ENCODE data around the gene SLC39A9.
"Not testable (repeated sequence)": the region's sequence is repeated elsewhere in the genome, so short reads cannot be mapped to it uniquely, and the experiment has no call there.

The SLC39A9 gene

DNA sequence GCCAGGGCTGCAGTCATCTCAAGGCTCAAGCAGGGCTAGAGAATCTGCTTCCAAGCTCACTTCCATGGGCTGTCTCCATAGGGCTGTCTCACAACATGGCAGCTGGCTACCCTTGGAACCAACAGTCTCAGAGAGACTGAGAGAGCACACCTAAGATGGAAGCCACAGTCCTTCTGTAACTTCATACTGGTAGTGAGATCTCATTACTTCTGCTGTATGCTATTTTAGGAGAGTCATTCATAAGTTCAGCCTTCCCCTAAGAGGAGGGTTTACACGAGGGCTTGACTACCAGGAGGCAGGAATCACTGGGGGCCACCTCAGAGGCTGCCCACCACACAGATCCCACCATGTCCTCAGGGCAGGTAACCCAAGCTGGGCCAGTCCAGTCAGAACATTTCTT is 30.1 kb upstream of the SLC39A9 start:
- no peak for DNase-seq (ENCODE audit: low spot score)

DNA sequence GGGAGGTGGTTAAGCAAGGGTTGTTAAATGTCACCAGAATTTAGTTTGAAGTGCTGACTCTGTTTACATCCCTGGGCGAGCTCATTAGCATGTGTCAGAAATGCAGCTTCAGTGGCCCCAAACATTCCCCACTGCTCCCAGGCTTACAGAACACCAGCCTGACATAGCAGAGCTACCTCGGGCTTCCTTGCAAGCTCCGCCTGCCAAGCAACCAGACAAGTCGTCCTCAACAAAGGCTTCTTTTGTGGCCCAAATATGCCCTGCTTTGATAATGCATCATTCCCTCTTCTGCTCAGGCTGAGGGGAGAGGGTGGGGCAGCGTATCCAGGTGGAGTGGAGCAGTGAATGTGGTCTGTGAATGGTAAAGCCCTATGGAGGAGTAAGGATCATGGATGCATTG is 28.4 kb upstream of the SLC39A9 start:
- DNase-seq (ENCODE audit: low spot score): no peak

DNA sequence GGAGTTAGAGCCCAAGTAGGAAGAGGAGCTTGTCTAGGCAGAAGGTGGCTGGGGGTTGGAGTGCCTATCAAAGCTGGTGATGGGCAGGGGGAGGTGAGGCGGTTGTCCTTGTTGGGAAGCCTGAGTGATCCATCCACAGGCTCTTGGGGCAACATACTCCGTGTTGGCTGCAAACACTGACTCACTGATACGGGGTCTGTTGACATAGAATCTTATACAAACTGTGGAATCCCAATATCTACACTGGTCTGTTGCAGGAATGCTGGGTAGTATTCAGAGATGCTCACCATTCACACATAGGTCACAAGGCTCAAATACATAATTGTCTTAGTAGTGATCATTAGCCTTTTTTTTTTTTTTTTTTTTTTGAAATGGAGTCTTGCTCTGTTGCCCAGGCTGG is 26.3 kb upstream of the SLC39A9 start:
- no peak for DNase-seq (ENCODE audit: low spot score)

DNA sequence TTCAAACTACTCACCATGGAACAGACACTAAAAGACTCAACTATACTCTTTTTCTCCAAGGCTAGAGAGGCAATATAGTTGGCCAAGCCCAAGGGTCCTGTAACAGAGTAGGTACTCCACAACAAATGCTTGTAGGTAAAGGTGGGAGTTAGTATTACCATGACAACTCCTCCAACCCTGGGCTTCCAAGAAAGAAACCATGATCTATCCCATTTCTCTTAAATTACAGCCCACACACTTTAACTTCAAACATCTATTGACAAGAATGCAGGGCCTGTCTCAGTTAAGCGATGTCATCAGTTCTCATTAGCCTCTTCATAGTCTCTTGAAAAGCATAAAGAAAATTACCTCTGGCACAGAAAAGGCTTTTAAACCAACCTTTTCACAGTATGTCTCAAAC is 25.4 kb upstream of the SLC39A9 start:
- no peak for DNase-seq (ENCODE audit: low spot score)

DNA sequence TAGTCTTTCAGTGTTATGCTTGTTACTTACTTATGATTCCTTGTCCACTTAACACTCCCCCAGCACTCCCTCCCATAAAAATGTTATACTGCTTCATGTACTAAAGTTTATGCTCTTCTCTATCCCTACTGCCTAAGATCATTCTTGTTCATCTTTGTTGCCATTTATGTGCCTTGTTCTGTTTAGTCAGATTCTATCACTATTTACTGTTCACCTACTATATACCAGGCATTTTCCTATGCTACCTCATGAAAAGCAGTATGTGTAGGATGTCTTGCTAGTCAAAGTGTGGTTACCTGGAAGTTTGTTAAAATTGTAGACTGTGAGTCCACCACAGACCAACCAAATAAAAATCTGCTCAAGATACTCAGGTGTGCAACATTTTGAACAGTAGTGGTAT is 24.3 kb upstream of the SLC39A9 start:
- no peak for DNase-seq (ENCODE audit: low spot score)

DNA sequence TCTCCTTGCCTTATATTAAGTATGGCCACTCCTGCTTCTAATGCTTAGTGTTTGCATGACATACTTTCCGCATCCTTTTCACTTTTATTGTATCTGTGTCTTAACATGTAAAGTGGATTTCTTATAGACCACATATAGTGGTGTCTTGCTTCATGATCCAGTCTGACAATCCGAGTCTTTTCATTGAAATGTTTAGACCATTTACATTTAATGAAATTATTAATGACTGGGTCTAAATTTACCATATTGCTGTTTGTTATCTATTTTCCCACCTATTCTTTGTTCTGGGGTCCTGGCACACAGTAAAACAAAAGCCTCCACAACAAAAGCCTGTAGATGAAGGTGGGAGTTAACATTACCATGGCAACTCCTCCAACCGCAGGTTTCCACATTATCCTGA is 23.3 kb upstream of the SLC39A9 start:
- DNase-seq (ENCODE audit: low spot score): no peak

DNA sequence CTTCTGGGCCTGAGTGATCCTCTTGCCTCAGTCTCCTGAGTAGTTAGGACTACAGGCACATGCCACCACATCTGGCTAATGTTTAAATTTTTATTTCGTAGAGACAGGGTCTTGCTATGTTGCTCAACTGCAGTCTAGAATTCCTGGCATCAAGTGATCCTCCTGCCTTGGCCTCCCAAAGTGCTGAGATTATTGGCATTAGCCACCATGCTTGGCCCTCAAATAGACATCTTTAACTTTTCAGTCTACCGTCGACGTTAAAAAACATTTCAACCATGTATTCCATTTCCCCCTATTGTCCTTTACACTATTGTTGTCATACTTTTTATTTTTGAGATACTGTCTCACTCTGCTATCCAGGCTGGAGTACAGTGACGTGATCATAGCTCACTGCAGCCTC is 22.8 kb upstream of the SLC39A9 start:
- DNase-seq (ENCODE audit: low spot score): no peak

DNA sequence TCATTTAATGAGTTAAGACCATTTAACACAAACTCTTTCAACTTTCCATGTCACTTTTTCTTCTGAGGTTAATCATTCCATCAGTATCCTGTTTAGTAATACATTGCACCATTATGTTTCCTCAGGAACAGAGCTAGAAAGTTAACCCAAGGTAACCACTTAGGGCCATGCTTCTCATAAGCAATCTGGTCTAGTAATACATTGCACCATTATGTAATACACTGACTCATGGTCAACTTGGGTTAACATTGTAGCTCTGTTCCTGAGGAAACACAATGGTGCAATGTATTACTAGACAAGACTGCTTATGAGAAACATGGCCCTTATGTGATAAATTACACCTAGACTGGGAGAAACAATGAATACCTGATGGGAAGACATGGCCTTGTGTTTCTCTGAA is 22.1 kb upstream of the SLC39A9 start:
- no peak for DNase-seq (ENCODE audit: low spot score)

DNA sequence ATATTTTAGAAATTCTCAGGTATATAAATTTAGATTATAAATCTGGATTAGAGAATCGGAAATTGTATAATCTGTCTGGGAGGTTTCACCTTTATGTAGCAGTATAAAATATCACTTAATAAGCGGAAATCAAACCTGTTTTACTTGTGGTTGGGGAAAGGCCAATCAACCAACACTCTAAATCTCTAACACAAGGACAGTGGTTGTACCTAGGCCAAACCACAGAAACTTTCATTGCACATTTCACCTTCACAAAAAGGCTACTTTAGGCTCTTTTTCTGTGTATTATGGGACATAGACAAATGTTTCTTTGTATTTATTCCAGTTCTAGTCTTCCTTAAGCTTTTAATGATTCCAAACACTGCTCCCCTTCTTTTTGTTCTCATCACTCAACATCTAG is 20.2 kb upstream of the SLC39A9 start:
- DNase-seq (ENCODE audit: low spot score): no peak

DNA sequence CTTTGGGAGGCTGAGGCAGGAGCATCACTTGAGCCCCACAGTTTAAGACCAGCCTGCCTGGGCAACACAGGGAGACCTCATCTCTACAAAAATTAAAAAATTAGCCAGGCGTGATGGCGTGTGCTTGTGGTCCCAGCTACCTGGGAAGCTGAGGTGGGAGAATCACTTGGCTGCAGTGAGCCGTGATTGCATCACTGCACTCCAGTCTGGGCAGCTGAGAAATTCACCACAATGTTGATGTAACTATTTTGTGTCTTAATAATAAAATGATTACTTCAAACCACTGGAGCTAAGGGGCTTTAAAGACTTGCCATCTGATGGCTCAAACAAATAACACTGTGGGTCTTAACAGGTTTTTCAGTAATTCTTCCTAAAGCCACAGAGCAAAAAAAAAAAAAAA is 11.2 kb upstream of the SLC39A9 start:
- DNase-seq (ENCODE audit: low spot score): no peak

DNA sequence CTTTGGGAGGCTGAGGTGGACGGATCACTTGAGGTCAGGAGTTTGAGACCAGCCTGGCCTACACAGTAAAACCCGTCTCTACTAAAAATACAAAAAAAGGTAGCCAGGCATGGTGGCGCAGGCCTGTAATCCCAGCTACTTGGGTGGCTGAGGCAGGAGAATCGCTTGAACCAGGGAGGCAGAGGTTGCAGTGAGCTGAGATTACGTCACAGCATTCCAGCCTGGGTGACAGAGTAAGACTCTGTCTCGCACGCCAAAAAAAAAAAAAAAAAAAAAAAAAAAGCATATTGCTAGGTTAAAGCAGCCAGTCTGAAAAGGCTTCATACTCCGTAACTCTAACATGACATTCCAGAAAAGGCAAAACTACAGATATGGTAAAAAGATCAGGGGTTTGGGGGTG is 7.1 kb upstream of the SLC39A9 start:
- not testable (repeated sequence) for DNase-seq (ENCODE audit: low spot score)

DNA sequence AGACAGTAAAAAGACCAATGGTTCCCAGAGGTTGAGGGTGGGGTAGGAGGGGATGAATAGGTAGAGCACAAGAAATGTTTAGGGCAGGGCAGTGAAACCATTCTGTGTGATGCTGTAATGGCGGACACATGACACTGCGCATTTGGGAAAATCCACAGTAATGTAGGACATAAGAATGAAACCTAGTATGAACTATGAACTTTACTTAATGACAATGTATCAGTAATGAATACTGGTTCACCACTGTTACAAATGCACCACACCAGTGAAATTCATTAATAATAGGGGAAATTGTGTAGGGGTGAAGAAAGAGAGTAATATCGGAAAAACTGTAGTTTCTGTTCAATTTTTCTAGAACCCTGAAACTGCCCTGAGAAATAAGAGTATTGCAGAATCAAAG is 6.0 kb upstream of the SLC39A9 start:
- DNase-seq (ENCODE audit: low spot score): no peak

DNA sequence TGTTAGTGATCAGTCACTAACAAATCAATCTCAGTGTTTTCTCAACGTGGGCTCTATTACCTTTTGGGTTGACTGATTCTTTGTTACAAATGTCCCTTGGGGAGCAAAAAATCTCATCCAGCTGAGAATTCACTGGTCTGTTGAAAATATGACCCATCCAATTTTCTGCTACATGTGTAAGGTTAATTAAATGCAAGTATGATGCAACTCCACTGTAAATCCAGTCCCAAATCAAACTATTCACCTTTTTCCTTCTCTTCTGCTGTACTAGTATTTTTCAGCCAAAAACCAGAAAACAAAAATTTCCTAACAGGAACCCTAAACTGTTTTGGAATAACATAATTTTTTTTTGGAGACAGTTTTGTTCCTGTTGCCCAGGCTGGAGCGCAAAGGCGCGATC is 2.6 kb upstream of the SLC39A9 start:
- no peak for DNase-seq (ENCODE audit: low spot score)

DNA sequence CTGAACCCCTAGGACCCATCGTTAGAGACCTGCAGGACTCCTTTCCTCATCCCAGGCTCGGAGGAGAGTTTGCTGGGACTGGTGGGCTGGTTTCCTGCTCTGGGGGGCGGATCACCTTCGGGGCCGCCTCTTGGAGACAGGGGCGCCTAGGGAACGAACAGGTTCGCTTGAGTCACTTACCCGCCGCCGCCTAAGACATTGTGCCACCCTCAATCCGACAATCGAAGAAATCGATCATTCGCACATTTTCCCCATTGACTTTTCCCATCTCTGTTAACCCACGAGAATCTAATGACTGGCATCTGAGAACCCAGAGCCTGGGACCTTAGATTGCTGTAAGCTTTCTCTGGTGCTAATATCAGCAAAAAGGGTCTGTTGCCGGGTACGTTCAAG is 322 bp downstream of the SLC39A9 start:
- DNase-seq (ENCODE audit: low spot score): no peak

DNA sequence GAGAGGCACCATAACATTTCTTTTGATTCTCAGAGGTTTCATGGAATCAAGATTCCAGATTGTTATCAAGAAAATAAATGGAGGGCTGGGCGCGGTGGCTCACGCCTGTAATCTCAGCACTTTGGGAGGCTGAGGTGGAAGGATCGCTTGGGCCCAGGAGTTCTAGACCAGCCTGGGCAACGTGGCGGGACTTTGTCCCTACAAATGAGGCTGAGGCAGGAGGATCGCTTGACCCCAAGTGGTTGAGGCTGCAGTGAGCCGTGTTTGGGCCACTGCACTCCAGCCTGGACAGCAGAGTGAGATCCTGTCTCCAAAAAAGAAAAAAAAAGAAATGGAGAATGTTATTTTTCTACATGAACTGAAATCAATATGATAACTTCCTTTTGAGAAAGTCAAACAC is 1.3 kb downstream of the SLC39A9 start:
- DNase-seq (ENCODE audit: low spot score): no peak

DNA sequence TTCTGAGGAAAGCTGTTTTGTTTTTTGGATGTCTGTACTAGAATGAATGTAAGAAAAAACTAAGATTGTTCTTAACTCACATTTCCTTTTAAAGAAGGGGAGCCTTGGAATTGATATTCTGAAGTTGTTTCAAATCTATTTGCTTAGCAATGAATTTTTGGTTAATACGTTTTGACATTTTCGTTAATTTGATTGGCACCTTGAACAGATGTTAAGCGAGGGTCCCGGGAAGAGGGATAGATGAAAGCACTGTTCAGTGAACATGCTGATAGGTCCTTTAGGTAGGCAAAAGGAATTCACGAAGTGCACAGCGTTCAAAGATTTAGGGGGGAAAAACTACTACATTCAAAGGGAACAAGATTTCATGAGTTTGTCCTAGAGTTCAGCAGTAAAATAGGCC is 1.7 kb downstream of the SLC39A9 start:
- no peak for DNase-seq (ENCODE audit: low spot score)

DNA sequence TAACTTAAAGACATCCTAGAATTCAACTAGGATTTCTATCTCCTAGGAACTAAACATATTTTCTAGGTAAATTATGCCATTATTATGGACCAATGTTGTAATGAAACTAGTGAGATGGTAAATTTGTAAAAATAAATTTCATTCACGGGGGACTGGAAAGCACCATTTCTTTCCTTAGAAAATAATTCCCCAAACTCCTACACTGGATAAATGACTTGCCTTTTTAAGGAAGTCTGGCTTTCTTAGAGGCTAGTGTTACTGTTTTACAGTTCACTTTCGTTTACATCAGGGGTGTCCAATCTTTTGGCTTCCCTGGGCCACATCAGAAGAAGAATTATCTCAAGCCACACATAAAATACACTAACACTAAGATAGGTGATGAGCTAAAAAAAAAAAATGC is 3.3 kb downstream of the SLC39A9 start:
- DNase-seq (ENCODE audit: low spot score): no peak

DNA sequence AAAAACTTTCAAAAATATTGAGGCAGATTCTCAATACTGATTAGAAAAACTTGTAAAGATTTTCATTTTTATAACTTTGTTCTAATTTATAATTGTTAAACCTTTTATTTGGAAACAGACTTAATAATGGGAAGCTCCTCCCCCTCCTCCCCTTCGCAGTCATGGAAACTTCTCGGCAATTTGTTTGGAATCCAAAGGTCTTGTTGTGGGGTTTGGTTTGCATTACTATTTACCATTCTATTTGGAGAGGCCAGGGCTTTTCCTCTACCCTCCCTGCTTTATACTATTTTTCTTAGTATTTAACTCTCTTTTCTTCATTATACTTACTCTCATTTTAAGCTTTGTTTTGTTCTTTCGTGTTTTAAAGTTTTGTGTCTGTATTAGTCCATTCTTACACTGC is 6.0 kb downstream of the SLC39A9 start:
- DNase-seq (ENCODE audit: low spot score): no peak

DNA sequence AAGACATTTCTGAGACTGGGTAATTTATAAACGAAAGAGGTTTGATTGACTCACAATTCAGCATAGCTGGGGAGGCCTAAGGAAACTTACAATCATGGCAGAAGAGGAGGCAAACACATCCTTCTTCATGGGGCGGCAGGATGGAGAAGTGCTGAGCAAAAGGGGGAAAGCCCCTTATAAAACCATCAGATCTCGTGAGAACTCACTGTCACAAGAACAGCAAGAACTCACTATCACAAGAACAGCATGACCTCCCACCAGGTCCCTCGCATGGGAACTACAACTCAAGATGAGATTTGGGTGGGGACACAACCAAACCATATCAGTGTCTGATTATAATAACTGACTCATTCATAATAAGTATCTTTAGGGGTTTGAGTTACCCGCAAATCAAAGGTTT is 6.4 kb downstream of the SLC39A9 start:
- no peak for DNase-seq (ENCODE audit: low spot score)

DNA sequence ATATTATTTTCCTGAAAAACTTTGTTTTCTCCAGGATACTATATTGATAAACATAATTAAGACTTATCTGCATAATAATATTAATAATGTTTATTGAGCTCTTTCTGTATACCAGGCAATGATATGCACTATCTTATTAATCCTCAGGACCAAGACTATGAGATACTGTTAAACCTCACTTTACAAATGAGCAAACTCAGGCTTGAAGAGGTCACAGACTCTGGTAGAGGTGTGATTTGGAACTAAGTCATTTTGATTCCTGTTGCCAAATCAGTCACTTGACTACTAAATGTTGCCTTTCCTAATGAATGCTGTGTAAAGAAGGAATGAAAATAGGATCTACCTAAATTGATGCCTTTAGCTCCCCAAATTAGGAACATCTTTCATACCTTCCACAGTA is 7.3 kb downstream of the SLC39A9 start:
- no peak for DNase-seq (ENCODE audit: low spot score)

DNA sequence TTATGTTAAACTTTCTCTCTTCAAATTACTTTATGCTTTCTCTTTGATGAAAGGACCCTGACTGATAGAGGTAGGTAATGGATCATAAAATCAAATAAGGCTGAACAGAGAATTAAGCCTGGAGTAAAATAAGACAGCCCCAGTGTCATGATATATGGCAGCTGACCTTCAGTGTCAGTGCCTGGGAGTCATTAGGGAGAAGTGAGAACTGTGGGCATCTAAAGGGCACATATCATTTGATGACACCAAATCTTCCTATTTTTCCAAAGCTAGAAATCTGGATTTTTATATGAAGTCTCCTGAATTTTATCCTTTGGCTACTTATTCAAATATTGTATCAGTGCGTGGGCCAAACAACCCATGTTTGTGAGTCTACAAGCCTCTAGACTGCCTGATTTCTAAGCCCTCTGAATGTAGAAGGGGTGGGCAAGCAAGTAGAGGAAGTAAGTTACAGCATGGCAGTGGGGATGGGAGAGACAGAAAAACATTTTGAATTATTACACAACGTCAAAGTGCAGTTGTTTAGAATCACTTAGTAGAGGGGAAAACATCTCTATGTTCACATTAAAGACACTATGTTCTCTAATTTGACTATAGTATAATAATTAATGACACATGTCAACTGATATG is 10.0 kb downstream of the SLC39A9 start:
- DNase-seq (ENCODE audit: low spot score): no peak

DNA sequence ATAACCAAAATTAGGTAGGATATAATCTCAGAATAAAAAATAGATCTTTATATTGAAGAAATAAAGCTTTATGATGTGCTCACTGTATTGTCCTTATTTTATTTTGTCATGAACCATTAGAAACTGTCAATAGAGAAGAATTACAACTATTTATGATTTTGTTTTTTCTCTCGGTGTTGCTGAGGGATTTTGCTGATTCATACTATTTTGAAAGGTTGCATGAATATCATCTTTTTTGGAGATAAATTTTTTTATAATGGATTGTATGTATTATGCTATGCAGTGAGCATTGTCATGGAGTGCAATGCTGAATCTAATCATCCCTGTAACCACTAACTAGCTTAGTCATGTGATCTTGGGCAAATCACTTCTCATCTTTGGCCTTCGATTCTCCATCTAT is 15.0 kb downstream of the SLC39A9 start:
- DNase-seq (ENCODE audit: low spot score): no peak

DNA sequence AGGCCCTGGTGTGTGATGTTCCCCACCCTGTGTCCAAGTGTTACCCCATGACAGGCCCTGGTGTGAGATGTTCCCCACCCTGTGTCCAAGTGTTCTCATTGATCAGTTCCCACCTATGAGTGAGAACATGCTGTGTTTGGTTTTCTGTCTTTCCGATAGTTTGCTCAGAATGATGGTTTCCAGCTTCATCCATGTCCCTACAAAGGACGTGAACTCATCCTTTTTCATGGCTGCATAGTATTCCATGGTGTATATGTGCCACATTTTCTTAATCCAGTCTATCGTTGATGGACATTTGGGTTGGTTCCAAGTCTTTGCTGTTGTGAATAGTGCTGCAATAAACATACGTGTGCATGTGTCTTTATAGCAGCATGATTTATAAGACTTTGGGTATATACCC is 17.6 kb downstream of the SLC39A9 start:
- not testable (repeated sequence) for DNase-seq (ENCODE audit: low spot score)

DNA sequence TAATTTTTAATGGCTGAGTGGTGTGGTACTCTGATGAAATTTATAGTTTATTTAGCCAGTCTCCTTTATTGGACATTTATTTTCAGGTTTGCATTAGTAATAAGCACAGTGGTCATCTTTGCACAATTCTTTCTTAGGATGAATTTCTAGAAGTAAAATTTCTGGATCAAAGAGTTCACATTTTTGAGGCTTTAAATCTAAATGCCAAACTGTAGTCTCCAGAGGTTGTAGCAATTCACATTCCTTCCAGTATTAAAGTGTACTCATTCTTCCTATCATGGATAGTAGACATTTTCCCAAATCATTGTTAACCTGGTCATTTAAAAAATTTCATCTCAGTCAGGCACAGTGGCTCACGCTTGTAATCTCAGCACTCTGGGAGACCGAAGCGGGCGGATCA is 24.8 kb downstream of the SLC39A9 start:
- DNase-seq (ENCODE audit: low spot score): no peak
